ENCODE results near the gene CYP39A1. TPM values are rescaled to one million over a fixed set of nuclear protein-coding genes. Genes with fewer than 3 reads are reported as not detected.

CYP39A1 gene
- total and polyA plus RNA-seq, 2 donors (not counting 1 experiment from before 2014, with no cell fraction given): not detected

DNA sequence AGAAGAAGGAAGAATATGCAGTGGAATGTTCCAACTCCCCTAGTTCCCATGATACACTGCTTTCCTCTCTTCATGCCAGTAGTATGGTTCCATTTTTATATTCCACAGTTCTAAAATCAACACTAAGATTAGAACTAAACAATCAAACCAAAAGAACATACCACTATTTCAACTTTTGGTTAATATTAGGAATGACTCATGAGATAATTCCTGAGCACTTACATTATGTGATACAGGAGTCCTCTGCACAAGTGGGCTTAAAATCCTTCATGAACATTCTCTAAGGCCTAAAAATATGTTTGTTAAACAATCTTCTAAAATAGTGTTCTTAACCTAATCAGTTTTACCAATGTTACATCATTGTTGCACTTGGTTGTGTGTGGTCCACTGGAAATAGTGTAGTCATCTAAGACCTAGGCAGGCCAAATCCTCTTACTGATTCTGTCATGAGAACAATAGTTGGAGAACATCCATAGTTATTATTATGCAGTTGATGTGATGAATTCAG is 131.1 kb downstream of the CYP39A1 start:
- TF ChIP-seq EZH2 (IDR thresholded peaks at IDR 0.05; ENCODE audit: borderline replicate concordance, insufficient read depth, low read depth, low read length, poor library complexity, severe bottlenecking): no peak
- TF ChIP-seq, protein P1, sequence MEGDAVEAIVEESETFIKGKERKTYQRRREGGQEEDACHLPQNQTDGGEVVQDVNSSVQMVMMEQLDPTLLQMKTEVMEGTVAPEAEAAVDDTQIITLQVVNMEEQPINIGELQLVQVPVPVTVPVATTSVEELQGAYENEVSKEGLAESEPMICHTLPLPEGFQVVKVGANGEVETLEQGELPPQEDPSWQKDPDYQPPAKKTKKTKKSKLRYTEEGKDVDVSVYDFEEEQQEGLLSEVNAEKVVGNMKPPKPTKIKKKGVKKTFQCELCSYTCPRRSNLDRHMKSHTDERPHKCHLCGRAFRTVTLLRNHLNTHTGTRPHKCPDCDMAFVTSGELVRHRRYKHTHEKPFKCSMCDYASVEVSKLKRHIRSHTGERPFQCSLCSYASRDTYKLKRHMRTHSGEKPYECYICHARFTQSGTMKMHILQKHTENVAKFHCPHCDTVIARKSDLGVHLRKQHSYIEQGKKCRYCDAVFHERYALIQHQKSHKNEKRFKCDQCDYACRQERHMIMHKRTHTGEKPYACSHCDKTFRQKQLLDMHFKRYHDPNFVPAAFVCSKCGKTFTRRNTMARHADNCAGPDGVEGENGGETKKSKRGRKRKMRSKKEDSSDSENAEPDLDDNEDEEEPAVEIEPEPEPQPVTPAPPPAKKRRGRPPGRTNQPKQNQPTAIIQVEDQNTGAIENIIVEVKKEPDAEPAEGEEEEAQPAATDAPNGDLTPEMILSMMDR (IDR thresholded peaks at IDR 0.05): no peak
- ChIA-PET CTCF (no interaction called here), POLR2A (no interaction called here)
- H3K4me1 ChIP-seq (ENCODE audit: control insufficient read depth in 2 of 2, insufficient read depth in 2 of 2, low read length in 2 of 2): no peaks in the 10 kb centered on the region
- Mint-ChIP-seq H3K4me1 (no peaks in the 10 kb centered on the region), H3K4me3 (no peak overlapping the region), H3K9me3 (ENCODE audit: insufficient read depth) (no peaks in the 10 kb centered on the region), H3K27ac (no peak overlapping the region), H3K27me3 (peaks cover 16% of the 10 kb centered on the region)
- intact Hi-C loops (cut with micrococcal nuclease): no loop called here
- H3K9ac ChIP-seq (ENCODE audit: low read length): no peak overlapping the region
- no peak for DNase-seq
- H4K20me1 ChIP-seq (ENCODE audit: control insufficient read depth, insufficient read depth, low read length, poor library complexity, severe bottlenecking): no peaks in the 10 kb centered on the region
- H3K27ac ChIP-seq (ENCODE audit: low read length in 2 of 2): no peak overlapping the region
- no peak for ATAC-seq (ENCODE audit: low read depth)
- H3K79me2 ChIP-seq (ENCODE audit: control insufficient read depth, insufficient read depth, low read length): no peaks in the 10 kb centered on the region
- no peaks in the 10 kb centered on the region for H3K9me3 ChIP-seq (ENCODE audit: control extremely low read depth in 1 of 3, control insufficient read depth in 2 of 3, insufficient read depth in 1 of 3, low read length in 2 of 3)
- no peak overlapping the region for H3K4me3 ChIP-seq (ENCODE audit: control extremely low read depth in 1 of 5, extremely low read depth in 1 of 5, insufficient read depth in 1 of 5, low read depth in 2 of 5, low read length in 4 of 5)
- H3K27me3 ChIP-seq (replicated peaks in 1 of 4; ENCODE audit: control extremely low read depth in 1 of 4, control insufficient read depth in 3 of 4, insufficient read depth in 4 of 4, low read length in 3 of 4): no peaks in the 10 kb centered on the region
- H3K4me2 ChIP-seq (replicated peaks; ENCODE audit: low read depth, low read length, poor library complexity, severe bottlenecking): no peak overlapping the region
- no peak overlapping the region for H2AFZ ChIP-seq (ENCODE audit: insufficient read depth, low read depth, low read length, poor library complexity, severe bottlenecking)
- H3K36me3 ChIP-seq (replicated peaks in 1 of 2; ENCODE audit: control extremely low read depth in 1 of 2, control insufficient read depth in 1 of 2, extremely low read depth in 1 of 2, insufficient read depth in 2 of 2, low read length in 1 of 2): no peaks in the 10 kb centered on the region

DNA sequence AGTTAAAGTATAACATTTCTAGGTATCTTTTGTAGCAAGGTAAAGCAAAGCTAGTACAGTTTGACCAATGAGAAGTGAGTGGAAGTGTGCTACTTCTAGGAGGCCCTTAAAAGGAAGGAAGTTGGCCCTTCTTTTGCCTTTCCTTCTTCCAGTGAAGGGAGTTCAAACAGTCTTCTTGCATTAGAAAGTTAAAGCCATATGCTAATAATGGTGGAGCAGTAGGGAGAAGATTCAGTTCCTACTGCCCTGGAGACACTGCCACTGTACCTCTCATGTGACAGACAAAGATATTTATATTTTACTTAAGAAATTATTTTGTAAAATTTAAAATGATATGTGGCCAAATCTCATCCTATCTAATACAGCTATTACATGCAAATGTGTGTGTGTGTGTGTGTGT is 135.4 kb downstream of the CYP39A1 start:
- TF ChIP-seq, protein P1 (IDR thresholded peaks at IDR 0.05): no peak
- TF ChIP-seq EZH2 (IDR thresholded peaks at IDR 0.05; ENCODE audit: borderline replicate concordance, insufficient read depth, low read depth, low read length, poor library complexity, severe bottlenecking): no peak
- H3K4me3 ChIP-seq (ENCODE audit: control extremely low read depth in 1 of 5, extremely low read depth in 1 of 5, insufficient read depth in 1 of 5, low read depth in 2 of 5, low read length in 4 of 5): no peak overlapping the region
- no peaks in the 10 kb centered on the region for H3K9me3 ChIP-seq (ENCODE audit: control extremely low read depth in 1 of 3, control insufficient read depth in 2 of 3, insufficient read depth in 1 of 3, low read length in 2 of 3)
- intact Hi-C loops (cut with micrococcal nuclease): no loop called here
- no peaks in the 10 kb centered on the region for H3K36me3 ChIP-seq (replicated peaks in 1 of 2; ENCODE audit: control extremely low read depth in 1 of 2, control insufficient read depth in 1 of 2, extremely low read depth in 1 of 2, insufficient read depth in 2 of 2, low read length in 1 of 2)
- H3K4me1 Mint-ChIP-seq: no peaks in the 10 kb centered on the region
- H3K4me3 Mint-ChIP-seq: no peak overlapping the region
- DNase-seq (no peak), ATAC-seq (ENCODE audit: low read depth) (no peak)
- no peak overlapping the region for H3K27ac ChIP-seq (ENCODE audit: low read length in 2 of 2)
- no peaks in the 10 kb centered on the region for H3K27me3 ChIP-seq (replicated peaks in 1 of 4; ENCODE audit: control extremely low read depth in 1 of 4, control insufficient read depth in 3 of 4, insufficient read depth in 4 of 4, low read length in 3 of 4)
- ChIA-PET POLR2A (no interaction called here), CTCF (interaction anchor here (0.6 kb wide), 1 partner anchor 263 kb away, joined by 6 read pairs; no protein-coding TSS in a partner anchor)
- H3K4me2 ChIP-seq (replicated peaks; ENCODE audit: low read depth, low read length, poor library complexity, severe bottlenecking): no peak overlapping the region
- no peaks in the 10 kb centered on the region for H3K9me3 Mint-ChIP-seq (ENCODE audit: insufficient read depth)
- no peak overlapping the region for H3K9ac ChIP-seq (ENCODE audit: low read length)
- H3K27me3 Mint-ChIP-seq: peaks cover 11% of the 10 kb centered on the region
- H2AFZ ChIP-seq (ENCODE audit: insufficient read depth, low read depth, low read length, poor library complexity, severe bottlenecking): no peak overlapping the region
- no peaks in the 10 kb centered on the region for H3K4me1 ChIP-seq (ENCODE audit: control insufficient read depth in 2 of 2, insufficient read depth in 2 of 2, low read length in 2 of 2)
- no peak overlapping the region for H3K27ac Mint-ChIP-seq
- H4K20me1 ChIP-seq (ENCODE audit: control insufficient read depth, insufficient read depth, low read length, poor library complexity, severe bottlenecking): no peaks in the 10 kb centered on the region
- H3K79me2 ChIP-seq (ENCODE audit: control insufficient read depth, insufficient read depth, low read length): no peaks in the 10 kb centered on the region
